ENCODE results near the gene ADAM23.

Gene ADAM23

GRCh38 chr2:206665251-206665650, 221.9 kb downstream of the ADAM23 start:
- TF ChIP-seq CTCF (conservative IDR thresholded peaks at IDR 0.05) = no peak
- H3K27ac ChIP-seq = no peak overlapping the region

All from VCaP (cell line).